ENCODE measurements around the gene LRRN2. TPM values are rescaled to one million over a fixed set of nuclear protein-coding genes. Genes with fewer than 3 reads are reported as not detected.

LRRN2 gene
- total RNA-seq, 1 experiment from 2014 or later = not detected

- H3K36me3 ChIP-seq (ENCODE audit: control insufficient read depth, insufficient read depth, low read length) = no peaks in the 10 kb centered on the region
- no TSS peak for BruUV-seq (replicated peaks)
- no peaks in the 10 kb centered on the region for H3K9me3 ChIP-seq
- DNase-seq = no peak
- Mint-ChIP-seq H3K4me1 (ENCODE audit: low read depth, unreplicated experiment) (no peaks in the 10 kb centered on the region), H3K27ac (ENCODE audit: unreplicated experiment) (no peak overlapping the region), H3K4me3 (ENCODE audit: unreplicated experiment) (no peak overlapping the region), H3K27me3 (ENCODE audit: insufficient read depth, unreplicated experiment) (peaks cover 7% of the 10 kb centered on the region), H3K9me3 (ENCODE audit: unreplicated experiment) (no peaks in the 10 kb centered on the region), H3K36me3 (ENCODE audit: insufficient read depth, unreplicated experiment) (no peaks in the 10 kb centered on the region)
- no peaks in the 10 kb centered on the region for H3K27me3 ChIP-seq (replicated peaks; ENCODE audit: control insufficient read depth, insufficient read depth, low read length)
- no peak overlapping the region for H3K4me3 ChIP-seq (ENCODE audit: low read depth, low read length)
- POLR2A ChIA-PET = no interaction called here
- no peaks in the 10 kb centered on the region for H3K4me1 ChIP-seq
- CTCF ChIA-PET = no interaction called here
- intact Hi-C loops (cut with micrococcal nuclease; ENCODE audit: unreplicated experiment) = no loop called here
- TF ChIP-seq CTCF (IDR thresholded peaks at IDR 0.05; ENCODE audit: insufficient read depth in 1 of 2, low read depth in 1 of 2, low read length in 1 of 2, severe bottlenecking in 1 of 2, unreplicated experiment in 1 of 2) = no peak
Observed at GRCh38 chr1:204701229-204701628, 15.7 kb upstream of the LRRN2 start.

- intact Hi-C loops (cut with micrococcal nuclease; ENCODE audit: unreplicated experiment) = no loop called here
- no peak overlapping the region for H3K27ac Mint-ChIP-seq (ENCODE audit: unreplicated experiment)
Observed at GRCh38 chr1:204697893-204698292, 12.4 kb upstream of the LRRN2 start.

GRCh38 chr1:204696606-204697005, 11.1 kb upstream of the LRRN2 start:
- Histone ChIP-seq H3K9me3 (no peaks in the 10 kb centered on the region), H3K36me3 (ENCODE audit: control insufficient read depth, insufficient read depth, low read length) (no peaks in the 10 kb centered on the region), H3K4me3 (ENCODE audit: low read depth, low read length) (no peak overlapping the region), H3K27me3 (replicated peaks; ENCODE audit: control insufficient read depth, insufficient read depth, low read length) (no peaks in the 10 kb centered on the region), H3K4me1 (no peaks in the 10 kb centered on the region)
- CTCF ChIA-PET = no interaction called here
- H3K36me3 Mint-ChIP-seq (ENCODE audit: insufficient read depth, unreplicated experiment) = no peaks in the 10 kb centered on the region
- POLR2A ChIA-PET = no interaction called here
- no peak for TF ChIP-seq CTCF (IDR thresholded peaks at IDR 0.05; ENCODE audit: insufficient read depth in 1 of 2, low read depth in 1 of 2, low read length in 1 of 2, severe bottlenecking in 1 of 2, unreplicated experiment in 1 of 2)
- no peak overlapping the region for H3K4me3 Mint-ChIP-seq (ENCODE audit: unreplicated experiment)
- no TSS peak for BruUV-seq (replicated peaks)
- H3K9me3 Mint-ChIP-seq (ENCODE audit: unreplicated experiment) = no peaks in the 10 kb centered on the region
- H3K4me1 Mint-ChIP-seq (ENCODE audit: low read depth, unreplicated experiment) = no peaks in the 10 kb centered on the region
- H3K27ac Mint-ChIP-seq (ENCODE audit: unreplicated experiment) = no peak overlapping the region
- intact Hi-C loops (cut with micrococcal nuclease; ENCODE audit: unreplicated experiment) = no loop called here
- DNase-seq = no peak
- H3K27me3 Mint-ChIP-seq (ENCODE audit: insufficient read depth, unreplicated experiment) = peaks cover 24% of the 10 kb centered on the region

More at GRCh38 chr1:204697893-204698292, 12.4 kb upstream of the LRRN2 start:
- H3K9me3 Mint-ChIP-seq (ENCODE audit: unreplicated experiment) = no peaks in the 10 kb centered on the region
- TF ChIP-seq CTCF (IDR thresholded peaks at IDR 0.05; ENCODE audit: insufficient read depth in 1 of 2, low read depth in 1 of 2, low read length in 1 of 2, severe bottlenecking in 1 of 2, unreplicated experiment in 1 of 2) = no peak
- Histone ChIP-seq H3K36me3 (ENCODE audit: control insufficient read depth, insufficient read depth, low read length) (no peaks in the 10 kb centered on the region), H3K9me3 (no peaks in the 10 kb centered on the region), H3K4me1 (no peaks in the 10 kb centered on the region), H3K27me3 (replicated peaks; ENCODE audit: control insufficient read depth, insufficient read depth, low read length) (no peaks in the 10 kb centered on the region), H3K4me3 (ENCODE audit: low read depth, low read length) (no peak overlapping the region)
- H3K27me3 Mint-ChIP-seq (ENCODE audit: insufficient read depth, unreplicated experiment) = peaks cover 24% of the 10 kb centered on the region
- DNase-seq = no peak
- BruUV-seq (replicated peaks) = no TSS peak
- H3K4me1 Mint-ChIP-seq (ENCODE audit: low read depth, unreplicated experiment) = no peaks in the 10 kb centered on the region
- POLR2A ChIA-PET = no interaction called here
- no peak overlapping the region for H3K4me3 Mint-ChIP-seq (ENCODE audit: unreplicated experiment)
- no peaks in the 10 kb centered on the region for H3K36me3 Mint-ChIP-seq (ENCODE audit: insufficient read depth, unreplicated experiment)
- CTCF ChIA-PET = no interaction called here

Measured in Caco-2 (cell line).